GM18870 (cell line): ENCODE results near the gene CCDC70.

ENCODE experiments used
- ATAC-seq: cut with Tn5 transposase; IDR thresholded peaks from one replicate; pipeline ENCODE4 v1.9.1; 2021; ENCODE audit warnings: moderate library complexity; ENCODE audit not compliant: unreplicated experiment

The CCDC70 gene

GRCh38 chr13:51828730-51829567 lies 32.8 kb upstream of the CCDC70 start:
- no peak for ATAC-seq

- no peak for ATAC-seq
Observed at GRCh38 chr13:51829568-51829899, 32.2 kb upstream of the CCDC70 start.

GRCh38 chr13:51831519-51831918 lies 30.2 kb upstream of the CCDC70 start:
- no peak for ATAC-seq

GRCh38 chr13:51832471-51833152 lies 29.2 kb upstream of the CCDC70 start:
- ATAC-seq = no peak

- ATAC-seq = no peak
Observed at GRCh38 chr13:51833980-51834379, 27.8 kb upstream of the CCDC70 start.

- ATAC-seq = no peak
Observed at GRCh38 chr13:51834581-51835171, 27.1 kb upstream of the CCDC70 start.

GRCh38 chr13:51837016-51837415 lies 24.8 kb upstream of the CCDC70 start:
- ATAC-seq = no peak

- ATAC-seq = no peak
Observed at GRCh38 chr13:51838240-51838846, 23.4 kb upstream of the CCDC70 start.

GRCh38 chr13:51839711-51840540 lies 21.8 kb upstream of the CCDC70 start:
- ATAC-seq = no peak

- no peak for ATAC-seq
Observed at GRCh38 chr13:51840917-51841316, 20.9 kb upstream of the CCDC70 start.

GRCh38 chr13:51841732-51842131 lies 20.0 kb upstream of the CCDC70 start:
- ATAC-seq = no peak

GRCh38 chr13:51843529-51843928 lies 18.2 kb upstream of the CCDC70 start:
- no peak for ATAC-seq

- ATAC-seq = no peak
Observed at GRCh38 chr13:51844862-51845573, 16.8 kb upstream of the CCDC70 start, which contains the start of gene TMEM272. Gene TMEM272 (minus strand): TSS chr13:51845177. CDS start chr13:51838530, 6,647 bp downstream.

GRCh38 chr13:51845574-51846318 lies 16.0 kb upstream of the CCDC70 start:
- no peak for ATAC-seq

GRCh38 chr13:51846756-51847155 lies 15.0 kb upstream of the CCDC70 start:
- ATAC-seq = no peak

- ATAC-seq = no peak
Observed at GRCh38 chr13:51848674-51849073, 13.1 kb upstream of the CCDC70 start.

GRCh38 chr13:51849145-51850101 lies 12.3 kb upstream of the CCDC70 start:
- no peak for ATAC-seq

GRCh38 chr13:51856027-51856736 lies 5.6 kb upstream of the CCDC70 start:
- no peak for ATAC-seq
